ENCODE measurements around the gene VCP. TPM values are rescaled to one million over a fixed set of nuclear protein-coding genes. Genes with fewer than 3 reads are reported as not detected.

Gene VCP
- total and polyA plus RNA-seq, 9 of the 15 experiments (the other 6 are each of a cell fraction or from before 2014, with no cell fraction given), result 7.1 to 257 (median 199) TPM

DNA sequence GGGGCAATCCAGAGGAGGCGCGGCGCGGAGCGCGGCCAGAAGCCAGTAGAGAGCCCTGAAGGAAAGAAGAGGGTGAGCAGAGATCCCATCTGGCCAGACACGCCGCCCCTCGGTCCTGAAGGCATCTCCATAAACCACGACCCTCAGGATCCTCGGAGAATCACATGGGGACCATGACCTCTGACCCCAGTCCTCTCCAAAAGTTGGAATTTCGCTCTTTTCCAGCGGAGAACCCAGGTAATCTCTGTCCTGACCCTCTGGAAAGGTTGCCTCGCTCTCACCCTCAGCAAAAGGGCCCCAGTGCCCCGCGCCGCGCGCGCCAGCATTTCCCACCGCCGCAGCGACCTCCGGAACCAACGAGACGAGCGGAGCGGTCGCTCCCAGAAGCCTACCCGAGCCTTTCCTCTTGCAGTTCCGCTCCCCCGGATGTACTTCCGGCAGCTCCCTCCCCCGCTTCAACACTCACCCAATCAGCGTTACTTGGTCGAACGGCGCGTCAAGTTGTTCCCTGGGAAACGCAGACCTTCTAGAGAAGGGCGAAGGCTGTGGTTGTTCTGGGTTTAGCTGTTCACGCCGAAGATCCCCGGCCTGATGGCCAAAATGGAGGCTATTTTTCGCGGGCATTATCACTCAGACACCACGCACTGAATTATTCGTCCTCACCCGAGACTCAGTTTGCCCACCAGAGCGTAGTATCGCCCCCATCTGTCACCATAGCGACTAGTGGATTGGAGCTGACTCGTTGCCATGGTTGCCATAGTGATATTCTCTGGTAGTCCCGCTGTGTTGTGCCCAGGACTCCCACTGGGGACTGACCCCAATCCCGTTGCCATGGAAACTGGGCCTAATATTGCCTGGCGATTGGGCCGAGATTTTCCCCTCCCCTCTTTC is 30.6 kb upstream of the VCP start, which contains the start of gene STOML2 (continued):
- TF ChIP-seq FOXM1 (IDR thresholded peaks at IDR 0.05; ENCODE audit: low read depth) (no peak), FOXM1 (CRISPR knock-in tag; IDR thresholded peaks at IDR 0.05; ENCODE audit: low read depth) (no peak), ZNF76 (CRISPR knock-in tag; IDR thresholded peaks at IDR 0.05; ENCODE audit: borderline replicate concordance) (no peak), CTBP1 (IDR thresholded peaks at IDR 0.05; ENCODE audit: borderline replicate concordance) (peak; percentile 67; the same call in 1 of the 2 replicates), NCOR1 (IDR thresholded peaks at IDR 0.05) (peak; percentile 40; the same call in 1 of the 2 replicates), ZNF347 (CRISPR knock-in tag; IDR thresholded peaks at IDR 0.05; ENCODE audit: low read depth) (no peak), SAP30 (IDR thresholded peaks at IDR 0.05; ENCODE audit: borderline replicate concordance, insufficient read depth, low read depth, low read length, poor library complexity, severe bottlenecking) (no peak), PHB2 (IDR thresholded peaks at IDR 0.05; ENCODE audit: low read depth) (no peak), TCF7 (IDR thresholded peaks at IDR 0.05; ENCODE audit: borderline replicate concordance) (no peak), PML (IDR thresholded peaks at IDR 0.05; ENCODE audit: low read length) (peak; percentile 26; the same call in 1 of the 2 replicates), RBM17 (IDR thresholded peaks at IDR 0.05; ENCODE audit: borderline replicate concordance, low read depth, low read length) (no peak), STAT6 (CRISPR knock-in tag; IDR thresholded peaks at IDR 0.05) (no peak), CHD1 (IDR thresholded peaks at IDR 0.05; ENCODE audit: low read length) (peak; percentile 64), ZNF717 (CRISPR knock-in tag; IDR thresholded peaks at IDR 0.05) (no peak), PYGO2 (tag; IDR thresholded peaks at IDR 0.05) (no peak), KHSRP (IDR thresholded peaks at IDR 0.05) (no peak)
- TF ChIP-seq, protein P1, sequence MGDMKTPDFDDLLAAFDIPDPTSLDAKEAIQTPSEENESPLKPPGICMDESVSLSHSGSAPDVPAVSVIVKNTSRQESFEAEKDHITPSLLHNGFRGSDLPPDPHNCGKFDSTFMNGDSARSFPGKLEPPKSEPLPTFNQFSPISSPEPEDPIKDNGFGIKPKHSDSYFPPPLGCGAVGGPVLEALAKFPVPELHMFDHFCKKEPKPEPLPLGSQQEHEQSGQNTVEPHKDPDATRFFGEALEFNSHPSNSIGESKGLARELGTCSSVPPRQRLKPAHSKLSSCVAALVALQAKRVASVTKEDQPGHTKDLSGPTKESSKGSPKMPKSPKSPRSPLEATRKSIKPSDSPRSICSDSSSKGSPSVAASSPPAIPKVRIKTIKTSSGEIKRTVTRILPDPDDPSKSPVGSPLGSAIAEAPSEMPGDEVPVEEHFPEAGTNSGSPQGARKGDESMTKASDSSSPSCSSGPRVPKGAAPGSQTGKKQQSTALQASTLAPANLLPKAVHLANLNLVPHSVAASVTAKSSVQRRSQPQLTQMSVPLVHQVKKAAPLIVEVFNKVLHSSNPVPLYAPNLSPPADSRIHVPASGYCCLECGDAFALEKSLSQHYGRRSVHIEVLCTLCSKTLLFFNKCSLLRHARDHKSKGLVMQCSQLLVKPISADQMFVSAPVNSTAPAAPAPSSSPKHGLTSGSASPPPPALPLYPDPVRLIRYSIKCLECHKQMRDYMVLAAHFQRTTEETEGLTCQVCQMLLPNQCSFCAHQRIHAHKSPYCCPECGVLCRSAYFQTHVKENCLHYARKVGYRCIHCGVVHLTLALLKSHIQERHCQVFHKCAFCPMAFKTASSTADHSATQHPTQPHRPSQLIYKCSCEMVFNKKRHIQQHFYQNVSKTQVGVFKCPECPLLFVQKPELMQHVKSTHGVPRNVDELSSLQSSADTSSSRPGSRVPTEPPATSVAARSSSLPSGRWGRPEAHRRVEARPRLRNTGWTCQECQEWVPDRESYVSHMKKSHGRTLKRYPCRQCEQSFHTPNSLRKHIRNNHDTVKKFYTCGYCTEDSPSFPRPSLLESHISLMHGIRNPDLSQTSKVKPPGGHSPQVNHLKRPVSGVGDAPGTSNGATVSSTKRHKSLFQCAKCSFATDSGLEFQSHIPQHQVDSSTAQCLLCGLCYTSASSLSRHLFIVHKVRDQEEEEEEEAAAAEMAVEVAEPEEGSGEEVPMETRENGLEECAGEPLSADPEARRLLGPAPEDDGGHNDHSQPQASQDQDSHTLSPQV (IDR thresholded peaks at IDR 0.05), result 0 out of 2 replicates have a peak, but pooled peaks have one; percentile 36
- TF ChIP-seq, protein P2, sequence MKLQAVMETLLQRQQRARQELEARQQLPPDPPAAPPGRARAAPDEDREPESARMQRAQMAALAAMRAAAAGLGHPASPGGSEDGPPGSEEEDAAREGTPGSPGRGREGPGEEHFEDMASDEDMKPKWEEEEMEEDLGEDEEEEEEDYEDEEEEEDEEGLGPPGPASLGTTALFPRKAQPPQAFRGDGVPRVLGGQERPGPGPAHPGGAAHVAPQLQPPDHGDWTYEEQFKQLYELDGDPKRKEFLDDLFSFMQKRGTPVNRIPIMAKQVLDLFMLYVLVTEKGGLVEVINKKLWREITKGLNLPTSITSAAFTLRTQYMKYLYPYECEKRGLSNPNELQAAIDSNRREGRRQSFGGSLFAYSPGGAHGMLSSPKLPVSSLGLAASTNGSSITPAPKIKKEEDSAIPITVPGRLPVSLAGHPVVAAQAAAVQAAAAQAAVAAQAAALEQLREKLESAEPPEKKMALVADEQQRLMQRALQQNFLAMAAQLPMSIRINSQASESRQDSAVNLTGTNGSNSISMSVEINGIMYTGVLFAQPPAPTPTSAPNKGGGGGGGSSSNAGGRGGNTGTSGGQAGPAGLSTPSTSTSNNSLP (IDR thresholded peaks at IDR 0.05; ENCODE audit: borderline replicate concordance, low read depth, low read length), result no peak

Data from K562 (cell line).